MCF 10A (cell line): ENCODE measurements around the gene RSBN1. TPM values are rescaled to one million over a fixed set of nuclear protein-coding genes. Genes with fewer than 3 reads are reported as not detected.

Source experiments
- BruUV-seq: library from RNA; stranded (reverse); fragments of 400-500 nt; replicated peaks from 2 replicates; lab custom pipeline; 2021; lab: Mats Ljungman, UMichigan
- CTCF ChIA-PET: fragments of 300-600 bp; sonication (Branson Sonifier 250); formaldehyde crosslinking; extraction: SDS; loops from one replicate; lab custom pipeline; 2021; ENCODE audit warnings: antibody characterized with exemption, inconsistent platforms; lab: Yijun Ruan, JAX
- POLR2A ChIA-PET: fragments of 300-600, 350-650 bp; sonication (Branson Sonifier 250); formaldehyde crosslinking; extraction: SDS; loops from one replicate; lab custom pipeline; 2020; ENCODE audit warnings: antibody characterized with exemption, inconsistent platforms; lab: Yijun Ruan, JAX
- DNase-seq: peaks from one replicate; pipeline ENCODE4 v3.0.0-alpha.2; 2018; ENCODE audit not compliant: unreplicated experiment
- H3K27ac Mint-ChIP-seq: one replicate; pipeline ENCODE4 v1.8.0; 2022; ENCODE audit warnings: mild to moderate bottlenecking, low read depth, mixed read lengths; ENCODE audit not compliant: unreplicated experiment
- H3K27me3 Mint-ChIP-seq: one replicate; pipeline ENCODE4 v1.8.0; 2022; ENCODE audit warnings: mixed read lengths; ENCODE audit not compliant: insufficient read depth, unreplicated experiment
- H3K36me3 Mint-ChIP-seq: one replicate; pipeline ENCODE4 v1.8.0; 2022; ENCODE audit warnings: mild to moderate bottlenecking, moderate library complexity, mixed read lengths; ENCODE audit not compliant: insufficient read depth, unreplicated experiment
- H3K4me1 Mint-ChIP-seq: one replicate; pipeline ENCODE4 v1.8.0; 2022; ENCODE audit warnings: mixed read lengths; ENCODE audit not compliant: insufficient read depth, unreplicated experiment
- H3K4me3 Mint-ChIP-seq: one replicate; pipeline ENCODE4 v1.8.0; 2022; ENCODE audit warnings: mild to moderate bottlenecking, moderate library complexity, mixed read lengths; ENCODE audit not compliant: unreplicated experiment
- H3K9me3 Mint-ChIP-seq: one replicate; pipeline ENCODE4 v1.8.0; 2022; ENCODE audit warnings: mixed read lengths; ENCODE audit not compliant: unreplicated experiment
- intact Hi-C: fragments of 100-400 bp; cut with micrococcal nuclease; formaldehyde crosslinking; loops from 2 replicates; pipeline ENCODE4 v1.14.1; 2022
- total RNA-seq: library from RNA; stranded (reverse); gene quantifications from 2 replicates; pipeline ENCODE4 v1.2.3, GENCODE V29; 2022
- TF ChIP-seq, protein P1 (sequence below): fragments of 200-600 bp; IDR thresholded peaks from one replicate; pipeline ENCODE4 v1.8.0; 2022; ENCODE audit warnings: antibody characterized with exemption, mild to moderate bottlenecking; ENCODE audit not compliant: unreplicated experiment

Gene RSBN1
- total RNA-seq, 1 experiment from 2014 or later = 11.8 TPM

DNA sequence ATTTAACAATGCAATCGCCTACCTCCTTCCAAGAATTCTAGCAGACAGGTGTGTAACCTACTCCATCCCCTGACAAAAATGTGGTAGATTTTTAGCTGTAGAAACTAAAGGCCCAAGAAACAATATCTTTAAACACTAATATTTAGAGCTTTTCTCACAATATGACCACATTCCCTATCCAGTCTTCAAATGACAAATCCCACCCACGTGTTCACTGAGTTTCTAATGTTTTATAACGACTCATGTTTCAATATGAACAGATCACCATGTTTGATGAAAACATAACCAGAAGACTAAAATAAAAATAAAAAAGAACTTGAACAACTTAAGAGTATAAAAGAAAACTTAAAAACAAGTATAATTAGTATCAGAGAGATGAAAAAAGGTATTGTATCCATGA is 24.6 kb downstream of the RSBN1 start:
- TF ChIP-seq, protein P1, sequence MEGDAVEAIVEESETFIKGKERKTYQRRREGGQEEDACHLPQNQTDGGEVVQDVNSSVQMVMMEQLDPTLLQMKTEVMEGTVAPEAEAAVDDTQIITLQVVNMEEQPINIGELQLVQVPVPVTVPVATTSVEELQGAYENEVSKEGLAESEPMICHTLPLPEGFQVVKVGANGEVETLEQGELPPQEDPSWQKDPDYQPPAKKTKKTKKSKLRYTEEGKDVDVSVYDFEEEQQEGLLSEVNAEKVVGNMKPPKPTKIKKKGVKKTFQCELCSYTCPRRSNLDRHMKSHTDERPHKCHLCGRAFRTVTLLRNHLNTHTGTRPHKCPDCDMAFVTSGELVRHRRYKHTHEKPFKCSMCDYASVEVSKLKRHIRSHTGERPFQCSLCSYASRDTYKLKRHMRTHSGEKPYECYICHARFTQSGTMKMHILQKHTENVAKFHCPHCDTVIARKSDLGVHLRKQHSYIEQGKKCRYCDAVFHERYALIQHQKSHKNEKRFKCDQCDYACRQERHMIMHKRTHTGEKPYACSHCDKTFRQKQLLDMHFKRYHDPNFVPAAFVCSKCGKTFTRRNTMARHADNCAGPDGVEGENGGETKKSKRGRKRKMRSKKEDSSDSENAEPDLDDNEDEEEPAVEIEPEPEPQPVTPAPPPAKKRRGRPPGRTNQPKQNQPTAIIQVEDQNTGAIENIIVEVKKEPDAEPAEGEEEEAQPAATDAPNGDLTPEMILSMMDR = no peak
- H3K36me3 Mint-ChIP-seq = peaks cover 4% of the 10 kb centered on the region
- H3K27ac Mint-ChIP-seq = no peak overlapping the region
- no peak overlapping the region for H3K4me3 Mint-ChIP-seq
- intact Hi-C loops = no loop called here
- no peak for DNase-seq
- no TSS peak for BruUV-seq
- no peaks in the 10 kb centered on the region for H3K9me3 Mint-ChIP-seq
- no peaks in the 10 kb centered on the region for H3K27me3 Mint-ChIP-seq
- POLR2A ChIA-PET = interaction anchor here (0.5 to 2.5 kb wide), 5 partner anchors 7 to 605 kb away, joined by 3 to 12 read pairs (median 4); no protein-coding TSS in a partner anchor
- CTCF ChIA-PET = interaction anchor here (1.2 kb wide), 1 partner anchor 715 kb away, joined by 3 read pairs; the partner anchor contains the start of gene LRIG2
- peaks cover 26% of the 10 kb centered on the region for H3K4me1 Mint-ChIP-seq

DNA sequence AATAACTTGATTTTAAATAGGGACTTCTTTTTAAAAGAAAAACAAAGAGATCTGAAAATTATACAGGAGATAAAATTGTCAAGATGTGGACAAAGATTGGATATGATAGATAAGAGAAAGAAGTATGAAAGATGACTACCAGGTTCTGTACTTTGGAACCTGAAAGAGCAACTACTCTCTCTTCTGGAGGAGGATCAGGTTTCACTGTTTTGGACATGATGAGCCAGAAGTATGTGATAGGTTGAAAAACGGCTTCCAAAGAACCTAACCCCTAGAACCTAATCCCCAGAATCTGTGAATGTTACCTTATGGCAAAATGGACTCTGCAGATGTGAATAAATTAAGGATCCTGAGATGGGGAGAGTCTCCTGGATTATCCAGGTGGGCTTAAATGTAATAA is 26.2 kb downstream of the RSBN1 start:
- ChIA-PET CTCF (interaction anchor here (0.6 to 0.9 kb wide), 3 partner anchors 9 to 49 kb away, joined by 3 read pairs; no protein-coding TSS in a partner anchor), POLR2A (interaction anchor here (0.6 to 2.1 kb wide), 6 partner anchors 9 to 58 kb away, joined by 4 to 8 read pairs (median 4); partner anchors contain the start of gene PHTF1)
- Mint-ChIP-seq H3K4me1 (peaks cover 26% of the 10 kb centered on the region), H3K36me3 (peaks cover 4% of the 10 kb centered on the region), H3K4me3 (no peak overlapping the region), H3K27ac (peak overlapping the region; percentile 21), H3K27me3 (no peaks in the 10 kb centered on the region), H3K9me3 (no peaks in the 10 kb centered on the region)
- TF ChIP-seq, protein P1 = no peak
- no peak for DNase-seq
- BruUV-seq = no TSS peak
- intact Hi-C loops = no loop called here

GRCh38 chr1:113784104-113784779 is 28.0 kb downstream of the RSBN1 start:
- intact Hi-C loops = no loop called here
- H3K4me3 Mint-ChIP-seq = no peak overlapping the region
- ChIA-PET CTCF (interaction anchor here (0.7 to 1.5 kb wide), 3 partner anchors 26 to 712 kb away, joined by 3 to 4 read pairs (median 3); partner anchors contain the start of gene LRIG2), POLR2A (interaction anchor here (0.8 to 1.4 kb wide), 4 partner anchors 8 to 120 kb away, joined by 3 to 5 read pairs (median 4); partner anchors contain the start of gene AP4B1)
- H3K27me3 Mint-ChIP-seq = no peaks in the 10 kb centered on the region
- peaks cover 26% of the 10 kb centered on the region for H3K4me1 Mint-ChIP-seq
- no TSS peak for BruUV-seq
- TF ChIP-seq, protein P1 = no peak
- H3K36me3 Mint-ChIP-seq = peaks cover 4% of the 10 kb centered on the region
- no peaks in the 10 kb centered on the region for H3K9me3 Mint-ChIP-seq
- no peak overlapping the region for H3K27ac Mint-ChIP-seq
- peak; percentile 22 for DNase-seq
